T-helper 2 cell treated with Interferon-gamma antibody and Interleukin-4, amounts not matched to agents 5 μg/mL and 100 μg/mL, for 36 hours (primary cell): Measurements from ENCODE around the gene GNB1.

ENCODE experiments used
- DNase-seq: peaks from one replicate; pipeline ENCODE4 v3.0.0; 2021; ENCODE audit warnings: low spot score
- H3K27ac Mint-ChIP-seq: one replicate; pipeline ENCODE4 v1.8.0; 2021; ENCODE audit warnings: mild to moderate bottlenecking, mixed read lengths
- H3K27me3 Mint-ChIP-seq: one replicate; pipeline ENCODE4 v1.8.0; 2021; ENCODE audit warnings: low read depth, mixed read lengths
- H3K36me3 Mint-ChIP-seq: one replicate; pipeline ENCODE4 v1.8.0; 2021; ENCODE audit warnings: low read depth, mixed read lengths
- H3K4me1 Mint-ChIP-seq: one replicate; pipeline ENCODE4 v1.8.0; 2021; ENCODE audit warnings: low read depth, mixed read lengths
- H3K4me3 Mint-ChIP-seq: one replicate; pipeline ENCODE4 v1.8.0; 2022; ENCODE audit warnings: mild to moderate bottlenecking, moderate library complexity, mixed read lengths
- H3K9me3 Mint-ChIP-seq: one replicate; pipeline ENCODE4 v1.8.0; 2021; ENCODE audit warnings: mixed read lengths

GNB1 gene

DNA sequence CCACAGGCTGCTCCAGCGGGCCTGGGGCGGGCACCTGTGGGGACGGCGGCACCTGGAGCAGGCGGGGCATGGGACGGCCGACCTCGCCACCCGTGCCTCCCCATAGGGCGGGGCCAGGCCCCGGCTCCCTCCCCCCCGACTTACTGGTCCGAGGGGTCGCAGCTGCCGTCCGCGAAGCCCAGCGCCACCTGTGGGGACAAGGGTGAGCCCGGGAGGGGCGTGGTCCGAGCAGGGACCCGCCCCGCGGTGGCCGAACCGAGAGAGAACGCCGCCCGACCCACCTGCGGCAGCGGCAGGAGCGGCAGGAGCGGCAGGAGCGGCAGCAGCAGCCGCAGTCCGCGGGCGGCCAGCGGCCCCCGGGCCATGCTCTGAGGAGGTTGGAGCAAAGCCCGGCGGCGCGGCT, 28.0 kb upstream of the GNB1 start, which contains the start of gene TMEM52:
Gene TMEM52, minus strand, starts transcription at position 379 of the 403 bp plus-strand sequence. Its CDS starts 14 bp downstream, at position 365.
- Mint-ChIP-seq H3K36me3 (no peaks in the 10 kb centered on the region), H3K9me3 (no peaks in the 10 kb centered on the region), H3K27ac (peak within 1 kb of the TSS; percentile 71), H3K4me1 (peaks cover 3% of the 10 kb centered on the region), H3K4me3 (peak within 1 kb of the TSS; percentile 63), H3K27me3 (peaks cover 6% of the 10 kb centered on the region)
- DNase-seq, result no peak

DNA sequence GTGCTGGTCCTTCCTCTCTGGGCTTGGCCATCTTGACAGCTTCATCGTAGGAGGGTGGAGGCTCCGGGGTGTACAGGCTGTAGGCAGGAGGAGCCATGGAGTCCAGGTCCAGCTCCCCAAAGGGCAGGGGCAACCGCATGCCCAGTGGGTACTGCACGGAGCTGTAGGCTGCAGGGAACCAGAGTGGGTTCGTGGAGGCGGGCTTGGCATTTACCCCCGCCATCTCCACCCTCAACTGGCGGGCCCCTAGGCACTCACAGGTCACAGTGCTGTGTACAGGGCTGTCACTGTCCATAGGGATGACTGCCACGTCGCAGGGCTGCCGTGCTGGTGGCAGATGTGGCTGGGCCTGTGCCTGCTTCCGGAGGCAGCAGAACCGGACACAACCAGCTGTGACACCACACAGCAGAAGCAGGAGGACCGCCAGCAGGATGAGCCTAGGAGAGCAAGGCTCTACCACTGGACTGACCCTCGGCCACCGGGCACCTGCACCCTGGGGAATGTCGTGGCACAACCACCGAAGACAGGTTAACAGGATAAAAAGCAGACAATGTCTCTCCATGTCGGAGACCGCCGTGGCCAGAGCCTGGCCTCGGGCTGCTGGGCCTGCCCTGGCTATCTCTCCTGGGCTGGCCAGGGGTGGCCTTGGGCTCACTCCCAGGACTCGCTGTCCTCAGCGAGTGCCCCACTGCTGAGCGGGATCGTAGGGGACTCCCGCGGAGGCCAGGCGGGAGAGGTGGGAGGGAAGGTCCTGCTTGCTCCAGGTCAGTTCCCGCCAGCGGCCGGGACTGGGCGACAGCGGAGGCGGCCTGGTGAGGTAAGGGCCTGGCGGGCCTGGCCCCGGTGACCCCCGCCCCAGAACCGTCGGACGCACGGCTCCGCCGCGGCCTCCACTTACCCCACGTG, 27.4 kb upstream of the GNB1 start:
- no peak overlapping the region for H3K27ac Mint-ChIP-seq
- DNase-seq, result no peak
- peaks cover 6% of the 10 kb centered on the region for H3K27me3 Mint-ChIP-seq
- H3K9me3 Mint-ChIP-seq, result no peaks in the 10 kb centered on the region
- peaks cover 3% of the 10 kb centered on the region for H3K4me1 Mint-ChIP-seq
- H3K36me3 Mint-ChIP-seq, result no peaks in the 10 kb centered on the region
- peak overlapping the region; percentile 34 for H3K4me3 Mint-ChIP-seq

DNA sequence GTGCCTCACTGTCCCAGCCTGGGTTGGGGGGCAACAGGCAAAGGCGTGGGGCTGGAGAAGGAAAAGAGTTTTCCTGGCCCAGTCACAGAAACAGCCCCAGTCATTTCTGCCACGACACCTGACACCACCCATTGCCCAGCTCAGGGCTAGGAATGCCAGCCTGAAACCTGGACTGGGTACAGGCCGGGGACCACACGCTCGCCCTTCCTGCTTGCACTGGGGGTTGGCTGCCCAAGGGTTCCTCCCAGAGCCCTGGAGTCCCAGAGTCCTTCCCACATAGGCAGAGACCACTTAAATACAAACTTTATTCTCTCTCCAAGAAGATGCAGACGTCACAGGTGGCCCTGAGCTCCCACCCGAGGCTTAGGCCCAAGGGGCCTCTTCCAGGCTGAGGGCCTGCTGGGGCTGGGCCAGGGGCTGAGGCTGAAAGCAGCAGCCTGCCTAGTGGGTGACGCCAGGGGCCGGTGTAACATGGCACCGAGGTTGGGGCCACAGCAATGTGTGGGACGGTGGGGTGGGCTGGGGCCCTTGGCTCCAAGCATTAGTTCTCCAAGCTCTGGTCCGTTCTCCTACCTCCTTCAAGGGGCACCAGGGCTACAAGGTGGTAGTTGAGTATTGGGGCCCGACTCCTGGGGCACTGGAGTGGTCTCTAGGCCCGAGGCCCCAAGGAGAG, 26.6 kb upstream of the GNB1 start:
- peaks cover 3% of the 10 kb centered on the region for H3K4me1 Mint-ChIP-seq
- DNase-seq, result no peak
- H3K27ac Mint-ChIP-seq, result no peak overlapping the region
- no peaks in the 10 kb centered on the region for H3K9me3 Mint-ChIP-seq
- H3K4me3 Mint-ChIP-seq, result no peak overlapping the region
- peaks cover 6% of the 10 kb centered on the region for H3K27me3 Mint-ChIP-seq
- no peaks in the 10 kb centered on the region for H3K36me3 Mint-ChIP-seq

DNA sequence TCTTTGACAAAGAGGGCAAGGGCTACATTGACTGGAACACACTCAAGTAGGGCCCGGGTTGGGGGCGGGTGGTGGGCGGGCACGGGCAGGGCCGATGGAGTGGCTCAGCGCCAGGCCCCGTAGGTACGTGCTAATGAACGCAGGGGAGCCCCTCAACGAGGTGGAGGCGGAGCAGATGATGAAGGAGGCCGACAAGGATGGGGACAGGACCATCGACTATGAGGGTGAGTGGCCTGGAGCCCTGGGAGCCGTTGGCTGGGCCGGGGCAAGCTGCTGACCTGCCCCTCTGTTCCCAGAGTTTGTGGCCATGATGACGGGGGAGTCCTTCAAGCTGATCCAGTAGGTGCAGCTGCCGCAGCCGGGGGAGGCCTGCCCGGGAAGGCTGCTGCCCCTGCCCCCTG, 26.0 kb upstream of the GNB1 start:
- no peak overlapping the region for H3K4me3 Mint-ChIP-seq

DNA sequence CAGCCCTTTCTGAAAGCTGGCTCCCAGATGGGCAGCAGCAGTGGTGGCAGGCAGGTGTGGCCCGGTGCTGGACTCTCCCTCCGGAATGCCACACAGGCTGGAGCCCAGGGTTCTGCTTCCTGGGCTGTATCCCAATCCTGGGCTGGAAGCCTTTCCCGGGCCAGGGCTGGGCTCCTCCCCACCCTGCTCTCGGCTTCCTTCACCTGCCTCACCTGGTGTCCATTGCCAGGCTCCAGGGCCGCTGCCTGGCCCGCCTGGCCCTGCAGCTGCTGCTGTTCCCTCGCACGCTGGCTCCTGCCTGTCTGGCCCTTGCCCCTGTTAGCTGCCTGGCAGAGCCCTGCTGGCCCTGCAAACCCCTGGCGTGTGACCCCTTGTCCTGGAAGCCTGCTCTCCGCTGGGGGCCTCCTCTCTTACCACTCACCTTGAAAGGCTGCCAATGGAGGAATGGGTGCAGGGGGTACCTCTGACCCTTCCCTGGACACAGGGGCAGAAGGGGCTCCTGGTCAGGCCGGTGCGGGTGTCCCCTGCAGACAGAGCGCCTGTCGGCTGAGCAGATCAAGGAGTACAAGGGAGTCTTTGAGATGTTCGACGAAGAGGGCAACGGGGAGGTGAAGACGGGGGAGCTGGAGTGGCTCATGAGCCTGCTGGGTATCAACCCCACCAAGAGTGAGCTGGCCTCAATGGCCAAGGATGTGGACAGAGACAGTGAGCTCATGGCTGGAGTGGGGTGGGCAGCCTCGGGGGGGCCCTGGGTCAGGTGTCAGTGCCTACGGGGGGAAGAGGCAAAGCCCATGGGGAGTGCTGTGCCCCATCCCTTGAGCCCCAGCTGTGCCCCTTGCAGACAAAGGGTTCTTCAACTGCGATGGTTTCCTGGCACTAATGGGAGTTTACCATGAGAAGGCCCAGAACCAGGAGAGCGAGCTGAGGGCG, 25.3 kb upstream of the GNB1 start:
- DNase-seq, result no peak
- no peak overlapping the region for H3K4me3 Mint-ChIP-seq
- H3K36me3 Mint-ChIP-seq, result no peaks in the 10 kb centered on the region
- peaks cover 3% of the 10 kb centered on the region for H3K4me1 Mint-ChIP-seq
- no peak overlapping the region for H3K27ac Mint-ChIP-seq
- H3K27me3 Mint-ChIP-seq, result peaks cover 6% of the 10 kb centered on the region
- H3K9me3 Mint-ChIP-seq, result no peaks in the 10 kb centered on the region

More for the DNA sequence above, 26.0 kb upstream of the GNB1 start:
- no peak for DNase-seq
- peaks cover 6% of the 10 kb centered on the region for H3K27me3 Mint-ChIP-seq
- H3K4me1 Mint-ChIP-seq, result peaks cover 3% of the 10 kb centered on the region
- H3K27ac Mint-ChIP-seq, result no peak overlapping the region
- H3K36me3 Mint-ChIP-seq, result no peaks in the 10 kb centered on the region
- no peaks in the 10 kb centered on the region for H3K9me3 Mint-ChIP-seq

DNA sequence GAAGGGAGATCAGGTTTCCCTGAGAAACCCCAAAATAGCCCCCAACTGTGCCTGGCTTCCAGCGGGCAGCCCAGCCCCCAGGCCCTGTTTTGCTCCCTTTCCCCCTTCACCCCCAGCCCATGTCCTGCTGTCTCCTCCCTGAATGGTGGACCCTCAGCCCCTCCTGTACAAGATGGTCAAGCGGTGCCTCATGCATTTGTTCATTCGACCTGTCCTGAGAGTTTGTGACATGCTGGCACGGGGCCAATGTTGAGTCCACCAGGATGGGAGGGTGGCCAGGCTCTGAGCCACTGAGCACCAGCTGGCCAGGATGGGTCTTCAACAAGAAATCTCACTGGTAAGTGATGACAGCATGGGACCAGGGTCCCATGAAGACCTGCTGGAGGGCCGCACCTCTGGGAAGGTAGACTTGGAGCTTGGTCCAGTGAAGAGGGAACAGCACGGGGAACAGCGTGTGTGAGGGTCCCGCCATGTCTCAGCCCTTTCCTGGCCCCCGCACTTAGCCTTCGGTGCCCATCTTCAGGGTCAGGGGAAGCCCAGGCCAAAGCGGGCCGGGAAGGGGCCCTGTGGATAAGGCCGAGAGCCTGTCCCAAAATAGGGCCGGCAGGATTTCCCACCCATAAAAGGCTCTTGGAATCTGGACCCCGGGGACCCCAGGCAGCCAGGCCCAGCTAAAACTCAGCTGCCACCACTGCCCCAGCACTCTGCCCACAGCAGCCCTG, 24.2 kb upstream of the GNB1 start, which contains the start of gene CALML6:
Gene CALML6, plus strand, starts transcription at position 290 of the 722 bp plus-strand sequence. Its CDS starts 21 bp downstream, at position 311.
- Mint-ChIP-seq H3K4me3 (no peak within 1 kb of the TSS), H3K9me3 (no peaks in the 10 kb centered on the region), H3K27ac (no peak within 1 kb of the TSS), H3K4me1 (peaks cover 5% of the 10 kb centered on the region), H3K36me3 (no peaks in the 10 kb centered on the region), H3K27me3 (peaks cover 6% of the 10 kb centered on the region)
- no peak for DNase-seq

DNA sequence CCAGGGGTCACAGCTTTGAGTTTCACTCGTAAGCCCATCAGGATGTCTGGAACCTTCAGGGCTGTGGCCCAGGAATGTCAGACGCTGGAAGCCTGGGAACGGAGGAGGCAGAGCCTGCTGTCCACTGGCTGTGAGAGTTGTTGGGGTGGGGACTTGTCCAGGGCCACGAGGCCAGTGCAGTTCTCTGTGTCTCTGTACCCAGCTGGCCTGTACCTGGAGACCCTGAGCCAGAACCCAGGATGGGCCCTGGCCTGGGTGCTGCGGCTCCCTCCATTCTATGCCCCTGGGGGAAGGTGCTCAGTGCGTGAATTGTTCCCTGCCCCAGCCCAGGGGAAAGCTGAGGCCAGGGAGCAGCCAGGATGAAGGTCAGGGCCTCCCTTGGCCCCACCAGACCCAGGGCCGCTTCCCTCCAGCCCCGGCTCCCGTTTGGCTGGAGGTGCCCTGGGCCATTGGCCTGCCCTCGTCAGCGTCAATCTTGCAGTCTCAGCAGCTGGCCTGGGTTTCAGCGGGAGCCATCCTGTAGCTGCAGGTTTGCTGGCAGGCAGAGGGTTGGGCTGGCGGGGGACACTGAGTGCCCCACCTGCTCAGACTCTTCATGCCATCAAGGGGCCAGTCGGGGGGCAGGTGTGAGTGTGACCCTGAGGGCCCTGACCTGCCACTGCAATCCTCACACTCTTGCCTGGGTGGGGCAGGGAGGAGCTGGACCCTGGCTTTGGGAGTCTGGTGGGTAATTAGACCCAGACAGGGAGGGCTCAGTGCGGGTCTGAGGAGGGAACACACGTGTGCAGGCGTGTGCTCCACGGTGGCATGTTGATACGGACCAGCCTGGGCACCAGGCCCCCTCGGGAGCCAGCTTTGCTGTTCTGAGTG, 23.4 kb upstream of the GNB1 start:
- no peak overlapping the region for H3K27ac Mint-ChIP-seq
- peaks cover 6% of the 10 kb centered on the region for H3K27me3 Mint-ChIP-seq
- peaks cover 5% of the 10 kb centered on the region for H3K4me1 Mint-ChIP-seq
- no peaks in the 10 kb centered on the region for H3K9me3 Mint-ChIP-seq
- H3K4me3 Mint-ChIP-seq, result no peak overlapping the region
- no peak for DNase-seq
- no peaks in the 10 kb centered on the region for H3K36me3 Mint-ChIP-seq

DNA sequence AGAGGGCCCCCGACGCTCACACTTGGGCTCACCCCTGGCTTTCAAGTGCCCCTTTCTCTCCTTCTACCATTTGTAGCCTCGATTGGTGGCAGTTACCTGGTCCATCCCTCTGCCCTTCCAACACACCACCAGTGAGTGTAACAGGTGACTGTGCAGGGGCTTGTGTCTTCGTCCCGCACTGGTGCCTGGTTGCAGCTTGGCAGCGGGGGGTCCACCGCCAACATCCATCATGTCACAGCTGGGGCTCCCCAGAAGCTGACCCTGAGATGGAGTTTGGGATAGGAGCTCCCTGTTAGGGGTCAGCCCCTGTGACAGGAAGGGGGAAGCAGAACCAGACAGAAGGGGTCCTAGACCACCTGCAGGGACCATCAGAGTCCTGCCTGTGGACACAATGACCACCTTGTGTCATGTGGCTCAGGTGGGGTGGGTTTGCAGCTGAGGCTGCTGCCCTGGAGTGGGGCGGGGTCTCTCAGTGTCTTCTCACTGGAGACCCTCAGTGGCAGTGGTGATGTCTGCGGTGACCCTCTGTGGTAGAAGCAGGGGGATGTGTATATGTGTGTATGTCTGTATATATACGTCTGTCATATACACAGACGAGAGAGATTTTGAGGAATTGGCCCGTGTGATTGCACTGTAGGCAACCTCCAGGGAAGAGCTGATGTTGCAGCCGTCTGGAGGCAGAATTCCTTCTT, 20.6 kb upstream of the GNB1 start:
- DNase-seq, result no peak
- Mint-ChIP-seq H3K36me3 (no peaks in the 10 kb centered on the region), H3K27ac (no peak overlapping the region), H3K27me3 (peaks cover 2% of the 10 kb centered on the region), H3K4me3 (peak overlapping the region; percentile 27), H3K4me1 (peaks cover 5% of the 10 kb centered on the region), H3K9me3 (no peaks in the 10 kb centered on the region)

DNA sequence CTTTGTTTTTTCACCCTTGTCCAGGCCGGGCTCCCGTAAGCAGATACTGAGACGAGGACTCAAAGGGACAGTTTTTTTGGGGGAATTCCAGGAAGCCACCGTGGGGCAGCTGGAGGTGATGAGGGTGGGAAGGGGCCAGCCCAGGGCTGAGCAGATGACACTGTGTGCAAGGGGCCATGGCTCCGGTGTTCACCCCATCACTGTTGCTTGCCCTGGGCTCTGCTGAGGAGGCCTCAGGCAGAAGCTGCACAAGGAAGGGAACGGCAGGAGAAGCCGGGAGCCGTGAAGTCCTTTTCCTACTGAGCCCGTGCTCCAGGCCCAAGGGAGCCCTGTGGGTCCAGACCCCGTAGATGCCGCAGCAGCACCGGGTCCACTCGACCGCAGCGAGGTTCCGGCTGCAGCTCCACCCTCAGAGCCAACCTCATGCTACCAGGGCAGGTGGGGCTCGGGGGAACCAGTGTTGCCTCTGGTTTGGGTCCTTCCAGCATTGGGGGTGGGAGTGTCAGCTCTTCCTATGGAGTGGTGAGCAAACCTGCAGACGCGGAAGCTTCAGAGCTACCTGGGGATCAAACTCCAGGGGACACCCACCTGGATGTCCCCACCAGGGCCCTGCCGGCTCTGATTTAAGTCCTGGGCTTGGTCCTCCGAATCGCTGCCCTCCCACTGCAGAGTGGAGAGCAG, 19.9 kb upstream of the GNB1 start:
- Mint-ChIP-seq H3K27ac (no peak overlapping the region), H3K4me3 (peak overlapping the region; percentile 74), H3K9me3 (no peaks in the 10 kb centered on the region), H3K36me3 (no peaks in the 10 kb centered on the region), H3K4me1 (peaks cover 10% of the 10 kb centered on the region), H3K27me3 (peaks cover 2% of the 10 kb centered on the region)
- no peak for DNase-seq

DNA sequence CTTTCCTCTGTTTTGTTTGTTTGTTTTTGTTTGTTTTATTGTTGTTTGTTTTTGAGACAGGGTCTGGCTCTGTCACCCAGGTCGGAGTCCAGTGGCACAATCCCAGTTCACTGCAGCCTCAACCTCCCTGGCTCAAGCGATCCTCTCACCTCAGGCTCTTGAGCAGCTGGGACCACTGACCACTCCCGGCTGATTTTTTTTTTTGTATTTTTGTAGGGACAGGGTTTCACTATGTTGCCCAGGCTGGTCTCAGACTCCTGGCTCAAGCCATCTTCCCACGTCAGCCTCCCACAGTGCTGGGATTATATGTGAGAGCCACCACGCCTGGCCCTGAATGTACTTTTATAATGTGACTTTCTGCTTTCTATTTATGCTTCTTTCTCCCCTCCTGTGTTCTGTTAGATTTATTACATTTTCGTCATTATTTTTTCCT, 19.2 kb upstream of the GNB1 start:
- H3K4me3 Mint-ChIP-seq, result peak overlapping the region; percentile 74
- DNase-seq, result no peak

DNA sequence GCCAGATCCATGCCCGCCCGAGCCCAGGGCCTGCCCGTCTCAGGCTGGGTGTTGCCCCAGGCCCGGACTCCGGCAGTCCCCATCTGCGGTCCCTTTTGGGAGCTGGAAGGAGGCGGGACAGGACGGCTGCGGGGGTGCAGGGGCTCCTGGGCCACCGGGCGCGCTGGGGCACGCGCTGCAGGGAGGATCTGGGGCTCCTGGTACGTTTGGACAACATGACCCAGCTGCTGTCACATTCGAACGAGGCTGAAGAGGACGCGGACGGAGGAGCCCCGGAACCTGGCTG, 17.6 kb upstream of the GNB1 start:
- peak overlapping the region; percentile 67 for H3K27ac Mint-ChIP-seq
- peaks cover 10% of the 10 kb centered on the region for H3K4me1 Mint-ChIP-seq
- H3K9me3 Mint-ChIP-seq, result no peaks in the 10 kb centered on the region
- H3K27me3 Mint-ChIP-seq, result no peaks in the 10 kb centered on the region
- peak overlapping the region; percentile 56 for H3K4me3 Mint-ChIP-seq
- no peak for DNase-seq
- H3K36me3 Mint-ChIP-seq, result no peaks in the 10 kb centered on the region

More for the DNA sequence above, 19.2 kb upstream of the GNB1 start:
- Mint-ChIP-seq H3K4me1 (peaks cover 10% of the 10 kb centered on the region), H3K36me3 (no peaks in the 10 kb centered on the region), H3K9me3 (no peaks in the 10 kb centered on the region), H3K27ac (peak overlapping the region; percentile 80), H3K27me3 (peaks cover under 1% of the 10 kb centered on the region)
